Testis (tissue), 3 donors: Measurements from ENCODE around the gene CTPS2. TPM values are rescaled to one million over a fixed set of nuclear protein-coding genes. Genes with fewer than 3 reads are reported as not detected.

ENCODE experiments used
- DNase-seq: peaks from one replicate; pipeline ENCODE4 v3.0.0-alpha.2; 2019
- H3K27ac ChIP-seq, 2 donors: fragments of 200-600 bp; sonication (generic); one replicate each; pipeline ENCODE4 v1.5.1; 2019
- H3K27me3 ChIP-seq: fragments of 200-600 bp; sonication (generic); one replicate; pipeline ENCODE4 v1.5.1; 2019
- H3K36me3 ChIP-seq: fragments of 200-600 bp; sonication (generic); one replicate; pipeline ENCODE4 v1.5.1; 2017; ENCODE audit warnings: low read depth; ENCODE audit errors: missing control alignments
- H3K4me1 ChIP-seq: fragments of 200-600 bp; sonication (generic); one replicate; pipeline ENCODE4 v1.5.1; 2019
- H3K4me3 ChIP-seq, 2 donors: fragments of 200-600 bp; sonication (generic); one replicate each; pipeline ENCODE4 v1.5.1; 2017 to 2019
- H3K9me3 ChIP-seq: fragments of 200-600 bp; sonication (generic); one replicate; pipeline ENCODE4 v1.5.1; 2017
- CTCF ChIP-seq, 3 experiments: fragments of 450-650 bp in 2 of 3; fragments of 200-600 bp in 1 of 3; sonication (generic) in 1 of 3; IDR thresholded peaks; one replicate each; pipeline ENCODE4 v1.5.1; 2016 to 2019; ENCODE audit warnings: antibody characterized with exemption in 3 of 3, mild to moderate bottlenecking in 2 of 3, moderate library complexity in 1 of 3
- POLR2A ChIP-seq: fragments of 450-650 bp; IDR thresholded peaks from one replicate; pipeline ENCODE4 v1.6.1; 2017; ENCODE audit warnings: antibody characterized with exemption, mild to moderate bottlenecking, moderate library complexity
- WGBS, 2 donors: methylation state at CpG; one replicate each; pipeline ENCODE4 v1.1.5; 2018; 5-methylcytosine and 5-hydroxymethylcytosine counted together
- intact Hi-C: fragments of 100-400 bp; cut with DNase I; formaldehyde crosslinking; loops from one replicate; pipeline ENCODE4 v1.15.1; 2023; ENCODE audit warnings: low total_unique reads
- polyA plus RNA-seq: library from polyadenylated mRNA; stranded (reverse); fragments of 350-450 nt; fragmentation: Illumina TruSeq; extraction: RNeasy Lipid Tissue Mini Kit (QIAGEN cat#74804); gene quantifications from one replicate; pipeline ENCODE4 v1.2.3, GENCODE V29; 2014; ENCODE audit warnings: low read depth, low replicate concordance; ENCODE audit not compliant: insufficient read depth
- total RNA-seq, 2 donors: library from RNA; depleted of rRNA; stranded (reverse); fragments of >200 nt; gene quantifications; one replicate each; pipeline ENCODE4 v1.2.3, GENCODE V29; 2016

The CTPS2 gene
- total and polyA plus RNA-seq, 3 donors from 2014 or later = 3.2 to 9.7 (median 9.5) TPM

- intact Hi-C loops = no loop called here
- Histone ChIP-seq H3K36me3 (no peaks in the 10 kb centered on the region), H3K4me1 (no peaks in the 10 kb centered on the region), H3K4me3 (no peak overlapping the region), H3K9me3 (no peaks in the 10 kb centered on the region), H3K27me3 (no peaks in the 10 kb centered on the region), H3K27ac (no peak overlapping the region)
- TF ChIP-seq CTCF (IDR thresholded peaks at IDR 0.05) (no peak), POLR2A (no peak)
- peak; percentile 19 for DNase-seq
- 44 to 70% methylated on average over 1 of the region's 1 CpG for WGBS, 2 donors
These were observed 153.3 kb downstream of the CTPS2 start for GRCh38 chrX:16559206-16559619.

- Histone ChIP-seq H3K9me3 (no peaks in the 10 kb centered on the region), H3K36me3 (no peaks in the 10 kb centered on the region), H3K4me3 (no peak overlapping the region), H3K27ac (no peak overlapping the region), H3K27me3 (no peaks in the 10 kb centered on the region), H3K4me1 (no peaks in the 10 kb centered on the region)
- DNase-seq = no peak
- no peak for TF ChIP-seq CTCF (IDR thresholded peaks at IDR 0.05)
- 76 to 78% methylated on average over 6 of the region's 6 CpGs for WGBS, 2 donors
- intact Hi-C loops = no loop called here
These were observed 154.0 kb downstream of the CTPS2 start for GRCh38 chrX:16558489-16558888.

- no peak for DNase-seq
- Histone ChIP-seq H3K27me3 (no peaks in the 10 kb centered on the region), H3K4me1 (no peaks in the 10 kb centered on the region), H3K36me3 (no peaks in the 10 kb centered on the region), H3K4me3 (no peak overlapping the region), H3K27ac (no peak overlapping the region), H3K9me3 (no peaks in the 10 kb centered on the region)
- TF ChIP-seq CTCF (IDR thresholded peaks at IDR 0.05) (no peak), POLR2A (no peak)
- WGBS, 2 donors = 90 to 100% methylated on average over 2 to 3 of the region's 3 CpGs
- intact Hi-C loops = no loop called here
These were observed 159.9 kb downstream of the CTPS2 start for GRCh38 chrX:16552546-16552945.

- Histone ChIP-seq H3K27ac (no peak overlapping the region), H3K27me3 (no peaks in the 10 kb centered on the region), H3K36me3 (no peaks in the 10 kb centered on the region), H3K4me3 (no peak overlapping the region), H3K4me1 (no peaks in the 10 kb centered on the region), H3K9me3 (no peaks in the 10 kb centered on the region)
- DNase-seq = no peak
- TF ChIP-seq CTCF (IDR thresholded peaks at IDR 0.05) = no peak
- TF ChIP-seq POLR2A = no peak
- intact Hi-C loops = no loop called here
- 83 to 94% methylated on average over 1 of the region's 1 CpG for WGBS, 2 donors
These were observed 164.8 kb downstream of the CTPS2 start for GRCh38 chrX:16547644-16548043.

- H3K27me3 ChIP-seq = no peaks in the 10 kb centered on the region
- H3K36me3 ChIP-seq = no peaks in the 10 kb centered on the region
- DNase-seq = no peak
- WGBS, 2 donors = 70 to 71% methylated on average over 3 of the region's 3 CpGs
- TF ChIP-seq POLR2A = no peak
- no peak for TF ChIP-seq CTCF (IDR thresholded peaks at IDR 0.05)
- H3K4me1 ChIP-seq = no peaks in the 10 kb centered on the region
- no peak overlapping the region for H3K4me3 ChIP-seq
- intact Hi-C loops = no loop called here
- H3K27ac ChIP-seq = no peak overlapping the region
- no peaks in the 10 kb centered on the region for H3K9me3 ChIP-seq
These were observed 167.5 kb downstream of the CTPS2 start for GRCh38 chrX:16544969-16545368.
